Cardiac muscle cell (in vitro differentiated cells and primary cell): ENCODE measurements around the gene ARHGAP10. TPM values are rescaled to one million over a fixed set of nuclear protein-coding genes. Genes with fewer than 3 reads are reported as not detected.

Experiments
- DNase-seq, 2 donors: peaks; one replicate each; pipeline versions ENCODE4 v3.0.0 to v3.0.0-alpha.2; 2010 to 2017; ENCODE audit warnings: low read depth in 1 of 2, low spot score in 1 of 2
- H3K27ac ChIP-seq: fragments of 200-600 bp; sonication (generic); 2 replicates; pipeline ENCODE4 v1.5.1; 2016
- H3K27me3 ChIP-seq: fragments of 200-600 bp; sonication (generic); 2 replicates; pipeline ENCODE4 v1.6.0; 2016; ENCODE audit warnings: control low read depth
- H3K36me3 ChIP-seq: fragments of 200-600 bp; sonication (generic); 2 replicates; pipeline ENCODE4 v1.5.1; 2016; ENCODE audit warnings: control low read depth
- H3K4me1 ChIP-seq: fragments of 200-600 bp; sonication (generic); 2 replicates; pipeline ENCODE4 v1.8.1; 2017; ENCODE audit warnings: low read depth, mild to moderate bottlenecking, mixed run types
- H3K4me3 ChIP-seq: fragments of 200-600 bp; sonication (generic); 2 replicates; pipeline ENCODE4 v1.5.1; 2016; ENCODE audit warnings: mild to moderate bottlenecking
- H3K9me3 ChIP-seq: fragments of 200-600 bp; sonication (generic); 2 replicates; pipeline ENCODE4 v1.5.1; 2017; ENCODE audit warnings: low read depth, mild to moderate bottlenecking, control low read depth
- polyA plus RNA-seq: library from polyadenylated mRNA; unstranded; fragments of >200 nt; fragmentation: Nextera tagmentation; extraction: Ambion mirVana; gene quantifications from 2 replicates; pipeline ENCODE4 v1.2.1, GENCODE V29; 2016
- total RNA-seq: library from RNA; depleted of rRNA; stranded (reverse); fragments of >200 nt; gene quantifications from 2 replicates; pipeline ENCODE4 v1.2.3, GENCODE V29; 2016
- TF ChIP-seq, protein P1 (sequence below): IDR thresholded peaks from 2 replicates; pipeline ENCODE4 v1.5.1; 2012; ENCODE audit warnings: low read depth, mild to moderate bottlenecking, low read length

Gene ARHGAP10
- total and polyA plus RNA-seq, 2 experiments from 2014 or later = 12.1 to 15.0 TPM

DNA sequence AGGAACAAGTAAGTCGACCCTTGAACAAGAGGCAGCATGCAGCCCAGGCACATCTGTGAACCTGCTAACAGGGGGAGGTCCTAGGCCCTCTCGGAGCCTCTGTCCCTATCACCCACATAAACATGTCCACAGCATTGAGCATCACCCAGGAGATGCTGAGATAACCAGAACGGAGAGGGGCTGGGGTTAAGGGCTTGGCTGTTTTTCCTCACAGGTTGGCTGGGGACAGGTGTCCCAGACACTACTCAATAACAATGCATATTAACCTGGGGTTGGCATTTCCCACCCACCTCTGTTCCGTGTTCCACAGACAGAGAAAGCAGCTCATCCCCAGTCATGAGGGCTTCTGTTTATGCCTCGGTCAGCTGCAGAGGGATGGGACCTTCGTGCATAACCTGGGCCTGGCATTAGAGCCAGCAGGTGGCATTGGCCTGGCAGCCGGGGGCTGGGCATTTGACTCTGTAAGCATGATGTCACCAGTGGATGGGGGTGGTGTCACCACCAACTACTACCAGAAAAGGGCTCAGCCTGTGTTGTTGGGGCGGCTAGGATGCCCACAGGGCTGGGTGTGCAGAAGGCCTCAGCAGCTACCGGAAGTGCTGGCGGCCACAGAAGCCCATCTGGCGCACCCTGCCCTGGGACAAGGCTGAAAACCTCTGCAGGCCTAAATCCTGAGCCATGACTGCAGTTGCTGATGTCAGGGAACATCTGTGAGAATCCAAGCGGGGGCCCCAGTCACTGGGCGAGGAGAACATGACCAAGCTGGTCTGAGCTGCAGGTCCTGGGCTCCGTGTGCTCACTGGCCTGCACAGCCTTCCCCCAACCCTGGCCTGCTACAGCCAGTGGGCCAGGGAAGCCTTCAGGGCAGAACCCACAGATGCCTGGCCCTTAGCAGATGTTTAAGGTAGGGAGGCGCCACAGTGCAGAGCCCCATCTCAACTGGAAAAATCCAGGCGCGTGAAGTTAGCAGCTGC is 358.9 kb downstream of the ARHGAP10 start:
- TF ChIP-seq, protein P1, sequence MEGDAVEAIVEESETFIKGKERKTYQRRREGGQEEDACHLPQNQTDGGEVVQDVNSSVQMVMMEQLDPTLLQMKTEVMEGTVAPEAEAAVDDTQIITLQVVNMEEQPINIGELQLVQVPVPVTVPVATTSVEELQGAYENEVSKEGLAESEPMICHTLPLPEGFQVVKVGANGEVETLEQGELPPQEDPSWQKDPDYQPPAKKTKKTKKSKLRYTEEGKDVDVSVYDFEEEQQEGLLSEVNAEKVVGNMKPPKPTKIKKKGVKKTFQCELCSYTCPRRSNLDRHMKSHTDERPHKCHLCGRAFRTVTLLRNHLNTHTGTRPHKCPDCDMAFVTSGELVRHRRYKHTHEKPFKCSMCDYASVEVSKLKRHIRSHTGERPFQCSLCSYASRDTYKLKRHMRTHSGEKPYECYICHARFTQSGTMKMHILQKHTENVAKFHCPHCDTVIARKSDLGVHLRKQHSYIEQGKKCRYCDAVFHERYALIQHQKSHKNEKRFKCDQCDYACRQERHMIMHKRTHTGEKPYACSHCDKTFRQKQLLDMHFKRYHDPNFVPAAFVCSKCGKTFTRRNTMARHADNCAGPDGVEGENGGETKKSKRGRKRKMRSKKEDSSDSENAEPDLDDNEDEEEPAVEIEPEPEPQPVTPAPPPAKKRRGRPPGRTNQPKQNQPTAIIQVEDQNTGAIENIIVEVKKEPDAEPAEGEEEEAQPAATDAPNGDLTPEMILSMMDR = no peak
- H3K9me3 ChIP-seq = no peaks in the 10 kb centered on the region

DNA sequence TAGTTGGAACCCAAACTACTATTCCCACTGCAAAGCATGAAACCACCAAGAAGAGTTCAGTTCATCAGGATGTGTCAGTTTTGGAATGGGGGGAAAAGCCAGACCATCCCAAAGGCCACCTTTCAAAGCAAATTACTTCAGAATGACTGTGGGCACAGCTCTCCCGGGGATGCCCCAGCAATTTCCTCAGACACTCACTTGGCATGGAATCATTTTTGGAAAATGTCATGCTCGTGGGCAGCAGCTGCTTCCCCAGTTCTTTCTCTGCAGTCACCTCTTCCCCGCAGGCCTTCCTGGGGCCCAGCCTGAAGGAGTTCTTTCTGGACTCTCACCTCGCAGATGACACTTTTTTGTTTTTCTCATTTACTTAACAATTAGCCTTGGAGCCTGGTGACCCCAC is 360.0 kb downstream of the ARHGAP10 start:
- Histone ChIP-seq H3K36me3 (no peaks in the 10 kb centered on the region), H3K27me3 (no peaks in the 10 kb centered on the region), H3K4me3 (no peak overlapping the region), H3K9me3 (no peaks in the 10 kb centered on the region), H3K4me1 (no peaks in the 10 kb centered on the region), H3K27ac (no peak overlapping the region)
- TF ChIP-seq, protein P1 = no peak
- no peak for DNase-seq

More for the DNA sequence above, 358.9 kb downstream of the ARHGAP10 start:
- H3K27ac ChIP-seq = no peak overlapping the region
- H3K27me3 ChIP-seq = no peaks in the 10 kb centered on the region
- DNase-seq = no peak
- H3K4me1 ChIP-seq = no peaks in the 10 kb centered on the region
- H3K4me3 ChIP-seq = no peak overlapping the region
- H3K36me3 ChIP-seq = no peaks in the 10 kb centered on the region

DNA sequence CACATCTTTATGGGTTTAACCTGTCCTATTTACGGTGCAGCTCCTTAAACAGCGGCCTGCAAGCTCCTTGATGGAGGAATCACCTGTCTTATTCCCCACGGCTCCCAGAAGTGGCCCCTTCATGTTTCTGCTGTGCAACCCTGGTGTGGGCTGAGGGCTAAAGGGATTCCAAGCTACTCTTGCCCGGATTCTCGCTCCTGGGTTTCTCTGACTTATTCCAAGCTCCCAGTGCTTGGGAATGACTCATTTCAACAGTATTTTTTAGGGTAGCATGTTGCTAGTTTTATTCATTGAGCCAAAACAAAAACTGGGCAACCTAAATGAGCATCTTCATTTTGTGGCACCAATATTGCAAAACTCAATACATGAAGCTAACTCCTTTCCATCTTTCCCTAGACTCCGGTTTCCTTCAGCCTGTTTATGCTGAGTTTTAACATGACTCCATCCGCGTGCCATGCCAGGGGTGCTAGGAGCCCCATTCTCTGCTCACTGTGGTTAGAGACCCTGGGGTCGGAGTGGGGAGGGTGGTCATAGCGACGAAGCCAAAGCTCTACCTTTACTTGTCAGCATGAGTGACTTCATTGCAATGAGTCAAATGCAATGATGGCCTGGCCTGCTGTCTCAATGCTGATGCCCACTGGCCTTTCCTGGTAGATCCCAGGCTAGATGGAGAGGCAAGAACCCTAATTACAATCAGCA is 360.6 kb downstream of the ARHGAP10 start:
- DNase-seq = no peak
- TF ChIP-seq, protein P1 = no peak
- no peaks in the 10 kb centered on the region for H3K9me3 ChIP-seq
- no peak overlapping the region for H3K4me3 ChIP-seq
- no peaks in the 10 kb centered on the region for H3K27me3 ChIP-seq
- no peak overlapping the region for H3K27ac ChIP-seq
- H3K4me1 ChIP-seq = no peaks in the 10 kb centered on the region
- no peaks in the 10 kb centered on the region for H3K36me3 ChIP-seq

DNA sequence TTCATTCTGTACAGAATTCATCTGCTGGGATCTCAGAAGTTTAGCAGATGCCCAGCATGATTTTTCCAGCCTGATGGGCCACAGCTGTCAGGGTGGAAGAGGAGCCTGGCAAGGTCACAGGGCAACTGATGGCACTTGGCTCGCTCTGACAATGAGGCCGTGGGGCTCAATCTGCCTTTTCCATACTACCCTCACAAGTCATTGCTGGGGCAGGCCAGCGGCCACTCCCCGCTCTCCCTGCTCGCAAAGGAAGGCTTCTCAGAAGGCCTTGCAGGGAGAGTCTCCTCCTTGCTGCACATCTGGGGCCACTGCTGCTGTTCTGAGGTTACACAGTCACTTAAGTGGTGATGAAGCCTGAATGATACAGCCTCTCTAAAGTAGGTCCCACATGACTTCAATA is 361.2 kb downstream of the ARHGAP10 start:
- Histone ChIP-seq H3K36me3 (no peaks in the 10 kb centered on the region), H3K27ac (no peak overlapping the region), H3K27me3 (no peaks in the 10 kb centered on the region), H3K9me3 (no peaks in the 10 kb centered on the region), H3K4me1 (no peaks in the 10 kb centered on the region), H3K4me3 (no peak overlapping the region)
- TF ChIP-seq, protein P1 = no peak
- no peak for DNase-seq

DNA sequence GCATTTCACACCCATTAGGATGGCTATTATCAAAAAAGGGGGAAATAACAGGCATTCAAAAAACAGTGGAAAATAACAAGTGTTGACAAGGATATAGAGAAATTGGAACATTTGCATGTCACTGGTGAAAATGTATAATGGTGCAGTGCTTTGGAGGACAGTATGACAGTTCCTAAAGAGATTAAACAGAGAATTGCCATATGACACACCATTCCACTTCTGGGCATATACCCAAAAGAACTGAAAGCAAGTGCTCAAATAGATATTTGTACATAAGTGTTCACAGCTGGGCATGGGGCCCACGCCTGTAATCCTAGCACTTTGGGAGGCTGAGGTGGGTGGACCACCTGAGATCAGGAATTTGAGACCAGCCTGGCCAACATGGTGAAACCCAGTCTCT is 362.3 kb downstream of the ARHGAP10 start:
- no peaks in the 10 kb centered on the region for H3K27me3 ChIP-seq
- no peak for DNase-seq
- no peak overlapping the region for H3K27ac ChIP-seq
- no peaks in the 10 kb centered on the region for H3K4me1 ChIP-seq
- no peaks in the 10 kb centered on the region for H3K36me3 ChIP-seq
- no peak overlapping the region for H3K4me3 ChIP-seq
- no peaks in the 10 kb centered on the region for H3K9me3 ChIP-seq
- TF ChIP-seq, protein P1 = no peak
